ENCODE data around the gene HEMGN. TPM values are rescaled to one million over a fixed set of nuclear protein-coding genes. Genes with fewer than 3 reads are reported as not detected.

Gene HEMGN
- total and polyA plus RNA-seq, 2 of the 8 experiments (the other 6 are each of a cell fraction or from before 2014, with no cell fraction given) = not detected

DNA sequence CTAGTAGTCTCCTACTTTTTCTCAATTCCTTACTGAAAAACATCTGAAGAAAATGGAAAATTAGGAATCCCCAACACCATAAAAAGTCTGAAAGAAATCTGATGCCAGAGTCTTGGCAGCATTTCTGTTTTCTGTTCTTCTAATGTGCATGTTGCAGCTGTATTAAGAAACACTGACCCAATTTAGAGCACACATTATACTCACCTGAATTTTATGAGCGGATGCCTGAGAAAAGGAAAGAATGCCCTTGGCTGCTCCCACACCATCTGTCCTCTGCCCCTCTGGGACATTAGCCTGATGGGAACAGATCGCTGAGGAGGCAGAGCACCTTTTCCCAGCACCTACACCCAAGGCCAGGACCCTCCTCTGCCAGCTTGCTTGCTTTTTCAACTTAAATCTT is 31.0 kb upstream of the HEMGN start:
- H3K23ac ChIP-seq (ENCODE audit: insufficient read length) = no peak overlapping the region
- TF ChIP-seq CREB1 (IDR thresholded peaks at IDR 0.05) = no peak
- H3K18ac ChIP-seq (ENCODE audit: extremely low read depth, low read length) = no peak overlapping the region
- H3K4me1 ChIP-seq (replicated peaks in 1 of 4; ENCODE audit: control insufficient read depth in 3 of 4, insufficient read depth in 4 of 4, low read length in 3 of 4) = no peaks in the 10 kb centered on the region
- no peak overlapping the region for H4K5ac ChIP-seq (ENCODE audit: insufficient read length, low read depth, low read length)
- H3K27ac ChIP-seq (ENCODE audit: low read depth, low read length) = no peak overlapping the region
- no peaks in the 10 kb centered on the region for H3K79me2 ChIP-seq (ENCODE audit: control insufficient read depth in 1 of 2, insufficient read depth in 2 of 2, low read length in 2 of 2)
- H3K27me3 ChIP-seq (replicated peaks in 1 of 4; ENCODE audit: control insufficient read depth in 3 of 4, extremely low read depth in 1 of 4, insufficient read depth in 3 of 4, low read length in 3 of 4) = peaks cover 0 to 20% (median 9%) of the 10 kb centered on the region in 4 experiments; a peak in 4 of 7 replicates
- POLR2A ChIA-PET (ENCODE audit: partially characterized antibody) = interaction anchor here (0.6 kb wide), 1 partner anchor 907 kb away, joined by 3 read pairs; no protein-coding TSS in a partner anchor
- 86% methylated on average over 2 of the region's 2 CpGs; no CpG with 5 or more reads in 1 of the 2 experiments for WGBS, 2 experiments (ENCODE audit: extremely low coverage in 1 of 2, insufficient coverage in 1 of 2, insufficient read length in 1 of 2, insufficient replicate concordance in 2 of 2, low coverage in 1 of 2, low lambda C conversion rate in 2 of 2, missing lambda C conversion rate in 1 of 2)
- no peak overlapping the region for H2BK15ac ChIP-seq (ENCODE audit: low read length)
- no peak overlapping the region for H2BK120ac ChIP-seq (replicated peaks; ENCODE audit: low read depth, low read length)
- no peak overlapping the region for H3K4me2 ChIP-seq (ENCODE audit: insufficient read depth in 1 of 2, low read depth in 2 of 2, low read length in 2 of 2)
- H4K91ac ChIP-seq (replicated peaks; ENCODE audit: insufficient read length, low read length) = no peak overlapping the region
- no peak overlapping the region for H4K8ac ChIP-seq (ENCODE audit: extremely low read depth, insufficient read depth, low read length)
- no peak overlapping the region for H3K9ac ChIP-seq (replicated peaks in 1 of 4; ENCODE audit: extremely low read depth in 1 of 4, low read depth in 3 of 4, low read length in 3 of 4)
- no peak overlapping the region for H3K4ac ChIP-seq (replicated peaks; ENCODE audit: insufficient read length, low read depth, low read length)
- CTCF ChIA-PET (ENCODE audit: partially characterized antibody) = interaction anchor here (1.2 kb wide), 1 partner anchor 13 kb away, joined by 3 read pairs; no protein-coding TSS in a partner anchor
- H3K23me2 ChIP-seq (ENCODE audit: low read depth, low read length) = no peaks in the 10 kb centered on the region; the same call in 1 of the 2 replicates
- no peak overlapping the region for H2BK5ac ChIP-seq (ENCODE audit: low read depth, low read length)
- H2AK5ac ChIP-seq (ENCODE audit: low read depth, low read length) = no peak overlapping the region
- H4K20me1 ChIP-seq (replicated peaks in 1 of 2; ENCODE audit: control insufficient read depth in 1 of 2, insufficient read depth in 2 of 2, low read length in 2 of 2) = no peaks in the 10 kb centered on the region
- H3K56ac ChIP-seq (replicated peaks; ENCODE audit: insufficient read length, low read depth, low read length) = no peak overlapping the region
- H2AFZ ChIP-seq (ENCODE audit: low read length) = no peak overlapping the region
- no peak overlapping the region for H2BK20ac ChIP-seq (ENCODE audit: low read length)
- no peaks in the 10 kb centered on the region for H3K79me1 ChIP-seq (ENCODE audit: low read depth, low read length)
- no peak for FAIRE-seq
- no peak overlapping the region for H3K4me3 ChIP-seq (ENCODE audit: extremely low read depth in 1 of 4, insufficient read depth in 2 of 4, low read depth in 3 of 4, low read length in 4 of 4)
- no peak overlapping the region for H2BK12ac ChIP-seq (ENCODE audit: low read depth, low read length)
- DNase-seq (ENCODE audit: low read depth in 1 of 2, low spot score in 2 of 2) = no peak
- no peak overlapping the region for H3K14ac ChIP-seq (ENCODE audit: insufficient read length)
- no peaks in the 10 kb centered on the region for H3K9me3 ChIP-seq (ENCODE audit: insufficient read depth in 2 of 2, low read depth in 1 of 2, low read length in 1 of 2)
- no peaks in the 10 kb centered on the region for H3K36me3 ChIP-seq (ENCODE audit: control insufficient read depth in 2 of 4, insufficient read depth in 4 of 4, low read length in 3 of 4)
